ENCODE measurements around the gene MLLT11. TPM values are rescaled to one million over a fixed set of nuclear protein-coding genes. Genes with fewer than 3 reads are reported as not detected.

MLLT11 gene
- total RNA-seq, 1 experiment from 2014 or later = 23.7 TPM

Other genes starting within 250 kb of the MLLT11 start
- 33.2 and 49.7 TPM in 2 replicates for gene ARNT, start 183.8 kb upstream of the MLLT11 start, total RNA-seq (2014; rRNA removed; shearing (Covaris generic))
- not detected in 2 replicates for gene CTXND2, start 173.3 kb upstream of the MLLT11 start, total RNA-seq (2014; rRNA removed; shearing (Covaris generic))
- gene SETDB1, start 134.0 kb upstream of the MLLT11 start, total RNA-seq (2014; rRNA removed; shearing (Covaris generic)) = 21.0 and 30.6 TPM in 2 replicates
- 145 and 165 TPM in 2 replicates for gene CERS2, start 85.6 kb upstream of the MLLT11 start, total RNA-seq (2014; rRNA removed; shearing (Covaris generic))
- 0.66 TPM in 1 of 2 replicates, not detected in the other for gene ANXA9, start 78.1 kb upstream of the MLLT11 start, total RNA-seq (2014; rRNA removed; shearing (Covaris generic))
- 5.9 and 6.6 TPM in 2 replicates for gene MINDY1, start 53.5 kb upstream of the MLLT11 start, total RNA-seq (2014; rRNA removed; shearing (Covaris generic))
- gene PRUNE1, start 51.9 kb upstream of the MLLT11 start, total RNA-seq (2014; rRNA removed; shearing (Covaris generic)) = 8.1 and 22.3 TPM in 2 replicates
- gene BNIPL, start 23.8 kb upstream of the MLLT11 start, total RNA-seq (2014; rRNA removed; shearing (Covaris generic)) = 0.42 and 0.75 TPM in 2 replicates
- gene C1orf56, start 12.6 kb upstream of the MLLT11 start, total RNA-seq (2014; rRNA removed; shearing (Covaris generic)) = 0.38 and 0.74 TPM in 2 replicates
- gene CDC42SE1, start 775 bp upstream of the MLLT11 start, total RNA-seq (2014; rRNA removed; shearing (Covaris generic)) = 35.2 and 67.2 TPM in 2 replicates
- gene GABPB2, start 10.4 kb downstream of the MLLT11 start, total RNA-seq (2014; rRNA removed; shearing (Covaris generic)) = 9.3 and 11.7 TPM in 2 replicates
- 0.06 and 1.1 TPM in 2 replicates for gene SEMA6C, start 86.2 kb downstream of the MLLT11 start, total RNA-seq (2014; rRNA removed; shearing (Covaris generic))
- not detected in 2 replicates for gene TNFAIP8L2, start 96.3 kb downstream of the MLLT11 start, total RNA-seq (2014; rRNA removed; shearing (Covaris generic))
- 15.8 and 18.3 TPM in 2 replicates for gene LYSMD1, start 105.5 kb downstream of the MLLT11 start, total RNA-seq (2014; rRNA removed; shearing (Covaris generic))
- 52.9 and 62.9 TPM in 2 replicates for gene SCNM1, start 105.7 kb downstream of the MLLT11 start, total RNA-seq (2014; rRNA removed; shearing (Covaris generic))
- gene TMOD4, start 115.6 kb downstream of the MLLT11 start, total RNA-seq (2014; rRNA removed; shearing (Covaris generic)) = 1.2 TPM in 1 of 2 replicates, not detected in the other
- gene VPS72, start 129.8 kb downstream of the MLLT11 start, total RNA-seq (2014; rRNA removed; shearing (Covaris generic)) = 52.8 and 66.6 TPM in 2 replicates
- gene PIP5K1A, start 138.2 kb downstream of the MLLT11 start, total RNA-seq (2014; rRNA removed; shearing (Covaris generic)) = 46.5 and 69.9 TPM in 2 replicates
- gene PSMD4, start 194.3 kb downstream of the MLLT11 start, total RNA-seq (2014; rRNA removed; shearing (Covaris generic)) = 293 and 297 TPM in 2 replicates
- 12.5 and 14.5 TPM in 2 replicates for gene ZNF687, start 221.9 kb downstream of the MLLT11 start, total RNA-seq (2014; rRNA removed; shearing (Covaris generic))